SU-DHL-6 (cell line): ENCODE measurements around the gene RTN4R.

Experiments
- CTCF ChIP-seq: fragments of 200-600 bp; sonication (generic); IDR thresholded peaks from one replicate; pipeline ENCODE4 v1.5.1; 2017; ENCODE audit warnings: antibody characterized with exemption, mild to moderate bottlenecking, low read length, moderate library complexity; ENCODE audit not compliant: insufficient read depth, poor library complexity, severe bottlenecking
- EZH2phosphoT487 ChIP-seq: fragments of 200-600 bp; sonication (generic), shearing (Covaris generic); conservative IDR thresholded peaks from 2 replicates; pipeline ENCODE4 v1.6.1; 2018; ENCODE audit warnings: mild to moderate bottlenecking, antibody characterized with exemption, low read length, moderate library complexity, mixed read lengths

GRCh38 chr22:20298803-20299745, 31.0 kb upstream of the RTN4R start:
- no peak for TF ChIP-seq CTCF
- no peak for TF ChIP-seq EZH2phosphoT487
